Thymus (tissue), 11 donors: Measurements from ENCODE around the gene NID2. TPM values are rescaled to one million over a fixed set of nuclear protein-coding genes. Genes with fewer than 3 reads are reported as not detected.

ENCODE experiments used
- DNase-seq, 9 donors: peaks; one replicate each; pipeline ENCODE4 v3.0.0-alpha.2; 2013; ENCODE audit warnings: low spot score in 9 of 9, low read depth in 6 of 9, missing footprints in 1 of 9
- H3K27ac ChIP-seq, 2 donors: one replicate each; pipeline ENCODE4 v1.5.1; 2013; ENCODE audit warnings: control low read depth in 1 of 2, low read depth in 1 of 2, low read length in 1 of 2, mild to moderate bottlenecking in 1 of 2, moderate library complexity in 1 of 2
- H3K27me3 ChIP-seq, 2 donors: one replicate each; pipeline ENCODE4 v1.5.1; 2013; ENCODE audit warnings: low read length in 1 of 2; ENCODE audit not compliant: control insufficient read depth in 2 of 2, insufficient read depth in 1 of 2
- H3K36me3 ChIP-seq, 2 donors: one replicate each; pipeline ENCODE4 v1.5.1; 2013; ENCODE audit warnings: low read length in 1 of 2, mild to moderate bottlenecking in 1 of 2, moderate library complexity in 1 of 2; ENCODE audit not compliant: control insufficient read depth in 2 of 2, insufficient read depth in 2 of 2
- H3K4me1 ChIP-seq, 2 donors: one replicate each; pipeline ENCODE4 v1.5.1; 2013; ENCODE audit warnings: low read length in 2 of 2; ENCODE audit not compliant: control insufficient read depth in 2 of 2, insufficient read depth in 2 of 2
- H3K4me3 ChIP-seq, 2 donors: one replicate each; pipeline ENCODE4 v1.5.1; 2013; ENCODE audit warnings: low read length in 2 of 2, control low read depth in 1 of 2, mild to moderate bottlenecking in 1 of 2
- H3K9me3 ChIP-seq, 2 donors: one replicate each; pipeline ENCODE4 v1.5.1; 2013; ENCODE audit warnings: low read length in 1 of 2, mild to moderate bottlenecking in 1 of 2; ENCODE audit not compliant: control insufficient read depth in 2 of 2, insufficient read depth in 1 of 2
- WGBS: extraction: QIAGEN DNeasy Blood & Tissue Kit; methylation state at CpG from one replicate; pipeline ENCODE4 v1.1.7; 2013; 5-methylcytosine and 5-hydroxymethylcytosine counted together
- polyA plus RNA-seq: library from polyadenylated mRNA; stranded (reverse); fragments of 200-250 nt; gene quantifications from one replicate; pipeline ENCODE4 v1.2.3, GENCODE V29; 2013
- total RNA-seq: library from RNA; stranded (reverse); fragments of 120-200 nt; gene quantifications from one replicate; pipeline ENCODE4 v1.2.4, GENCODE V29; 2013
- donor health status: healthy.

The NID2 gene
- total and polyA plus RNA-seq, 2 donors, result 2.5 to 7.5 TPM

DNA sequence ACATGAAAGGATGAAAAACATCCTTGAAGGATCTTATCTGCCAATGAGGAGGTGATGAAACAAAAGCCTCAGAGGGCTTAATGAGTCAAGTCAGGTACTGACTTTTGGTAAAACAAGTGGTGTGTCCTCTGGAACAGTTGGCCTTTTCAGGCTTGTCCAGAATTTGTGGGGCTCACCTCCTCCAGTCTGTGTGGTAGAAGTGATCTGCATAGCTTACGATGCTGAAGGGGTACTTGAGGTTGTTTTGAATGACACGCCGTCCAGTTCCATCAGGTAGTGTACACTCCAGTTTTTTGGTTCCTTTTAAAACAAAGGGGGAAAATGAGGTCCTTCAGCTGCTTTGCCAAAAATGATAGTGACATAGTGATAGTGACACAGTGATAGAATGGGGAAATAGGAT, 62.5 kb downstream of the NID2 start:
- DNase-seq, result no peak
- H3K9me3 ChIP-seq, result no peaks in the 10 kb centered on the region
- H3K4me3 ChIP-seq, result no peak overlapping the region
- no peaks in the 10 kb centered on the region for H3K27me3 ChIP-seq
- WGBS, result 98% methylated on average over 3 of the region's 3 CpGs
- peaks cover 54 to 94% of the 10 kb centered on the region in 2 donors for H3K36me3 ChIP-seq
- no peak overlapping the region for H3K27ac ChIP-seq
- no peaks in the 10 kb centered on the region for H3K4me1 ChIP-seq

- H3K9me3 ChIP-seq, result no peaks in the 10 kb centered on the region
- no peaks in the 10 kb centered on the region for H3K27me3 ChIP-seq
- no peak overlapping the region for H3K27ac ChIP-seq
- H3K4me3 ChIP-seq, result no peak overlapping the region
- DNase-seq, result no peak
- H3K4me1 ChIP-seq, result no peaks in the 10 kb centered on the region
- H3K36me3 ChIP-seq, result peaks cover 50 to 90% of the 10 kb centered on the region in 2 donors
- WGBS, result 94% methylated on average over 2 of the region's 2 CpGs
These were observed 63.2 kb downstream of the NID2 start for GRCh38 chr14:52005625-52006024.

DNA sequence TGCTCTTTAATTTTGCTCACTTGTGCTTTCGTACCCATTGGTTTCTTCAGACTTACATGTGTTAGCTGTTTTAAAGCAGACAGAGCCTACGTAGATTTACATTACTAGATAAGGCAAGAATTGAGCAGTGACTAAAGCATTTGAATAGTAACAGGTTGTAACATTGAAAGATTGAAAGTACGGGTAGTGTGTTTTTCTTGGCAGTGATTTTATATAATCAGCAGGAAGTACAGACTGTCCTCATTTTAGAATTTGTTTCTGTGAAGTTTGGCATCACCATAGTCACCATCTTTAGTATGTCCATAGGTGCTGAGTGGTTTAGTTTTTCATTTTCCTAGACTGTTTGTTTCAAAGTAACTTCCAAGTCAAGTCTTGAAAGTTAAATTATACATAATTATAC, 65.5 kb downstream of the NID2 start:
- 96% methylated on average over 3 of the region's 3 CpGs for WGBS
- Histone ChIP-seq H3K27me3 (no peaks in the 10 kb centered on the region), H3K4me3 (no peak overlapping the region), H3K36me3 (peaks cover 34 to 83% of the 10 kb centered on the region in 2 donors), H3K4me1 (no peaks in the 10 kb centered on the region), H3K27ac (no peak overlapping the region), H3K9me3 (no peaks in the 10 kb centered on the region)
- DNase-seq, result no peak

- H3K27me3 ChIP-seq, result no peaks in the 10 kb centered on the region
- no peak overlapping the region for H3K27ac ChIP-seq
- no peaks in the 10 kb centered on the region for H3K9me3 ChIP-seq
- 96% methylated on average over 4 of the region's 4 CpGs for WGBS
- H3K4me3 ChIP-seq, result no peak overlapping the region
- no peak for DNase-seq
- peaks cover 27 to 80% of the 10 kb centered on the region in 2 donors for H3K36me3 ChIP-seq
- no peaks in the 10 kb centered on the region for H3K4me1 ChIP-seq
These were observed 66.3 kb downstream of the NID2 start for GRCh38 chr14:52002542-52002941.

DNA sequence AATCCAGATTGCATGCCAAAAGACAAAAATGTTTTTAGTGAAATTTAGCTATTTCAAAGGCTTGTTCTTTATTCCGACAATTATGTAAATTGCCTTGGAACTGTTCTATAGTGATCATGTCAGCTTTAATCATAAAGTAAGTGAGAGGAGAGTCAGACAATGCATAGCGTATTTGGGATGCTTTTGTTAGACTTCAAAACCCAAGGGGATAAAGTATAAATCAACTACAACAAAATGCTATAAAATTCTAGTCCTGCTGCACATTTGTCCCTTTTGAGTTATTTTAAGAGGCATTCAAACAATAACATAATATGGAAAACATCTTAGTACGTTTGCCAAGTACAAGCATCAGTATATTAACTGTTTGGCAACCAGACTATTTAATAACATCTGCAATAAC, 68.2 kb downstream of the NID2 start:
- 97% methylated on average over 3 of the region's 3 CpGs for WGBS
- no peak for DNase-seq
- no peak overlapping the region for H3K4me3 ChIP-seq
- H3K27me3 ChIP-seq, result no peaks in the 10 kb centered on the region
- no peaks in the 10 kb centered on the region for H3K9me3 ChIP-seq
- no peak overlapping the region for H3K27ac ChIP-seq
- peaks cover 18 to 64% of the 10 kb centered on the region in 2 donors for H3K36me3 ChIP-seq
- H3K4me1 ChIP-seq, result no peaks in the 10 kb centered on the region

- peaks cover 16 to 64% of the 10 kb centered on the region in 2 donors for H3K36me3 ChIP-seq
- 97% methylated on average over 3 of the region's 3 CpGs for WGBS
- H3K4me3 ChIP-seq, result no peak overlapping the region
- no peaks in the 10 kb centered on the region for H3K27me3 ChIP-seq
- no peak for DNase-seq
- H3K27ac ChIP-seq, result no peak overlapping the region
- H3K4me1 ChIP-seq, result no peaks in the 10 kb centered on the region
- H3K9me3 ChIP-seq, result no peaks in the 10 kb centered on the region
These were observed 68.8 kb downstream of the NID2 start for GRCh38 chr14:52000019-52000582.

DNA sequence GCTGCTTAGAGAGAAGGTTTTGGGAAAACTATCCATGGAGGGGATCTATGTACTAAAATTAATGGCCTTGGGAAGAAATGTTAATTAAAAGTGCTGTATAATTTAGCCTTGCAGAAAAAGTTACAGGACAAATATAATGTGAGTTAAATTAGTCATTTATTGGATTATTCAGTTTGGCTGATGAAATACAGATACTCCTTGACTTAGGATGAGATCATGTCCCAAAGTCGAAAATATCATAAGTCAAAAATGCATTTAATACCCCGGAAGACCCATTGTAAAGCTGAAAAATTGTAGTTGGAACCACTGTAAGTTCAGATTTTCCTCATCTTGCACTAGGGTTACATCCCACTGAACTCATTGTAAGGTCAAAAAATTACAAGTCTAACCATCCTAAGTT, 69.8 kb downstream of the NID2 start:
- 96% methylated on average over 2 of the region's 2 CpGs for WGBS
- H3K36me3 ChIP-seq, result peaks cover 16 to 65% of the 10 kb centered on the region in 2 donors
- H3K27ac ChIP-seq, result no peak overlapping the region
- DNase-seq, result no peak
- H3K4me3 ChIP-seq, result no peak overlapping the region
- H3K9me3 ChIP-seq, result no peaks in the 10 kb centered on the region
- no peaks in the 10 kb centered on the region for H3K4me1 ChIP-seq
- no peaks in the 10 kb centered on the region for H3K27me3 ChIP-seq

DNA sequence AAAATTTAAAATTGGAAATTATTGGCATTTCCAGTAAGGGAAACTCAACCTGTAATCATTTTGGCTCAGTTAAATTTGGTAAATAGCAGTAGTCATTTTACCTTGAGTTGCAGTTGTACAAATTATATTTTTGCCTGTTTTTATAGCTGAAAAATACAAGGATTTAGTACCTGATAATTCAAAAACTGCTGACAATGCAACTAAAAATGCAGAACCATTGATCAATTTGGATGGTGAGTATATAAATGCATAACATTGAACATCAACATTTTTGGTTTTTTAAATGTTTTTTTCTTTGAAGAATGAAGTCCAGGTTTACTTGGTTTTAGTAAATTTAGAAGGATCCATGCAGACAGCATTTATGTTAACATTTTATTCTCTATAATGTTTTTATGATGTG, 70.5 kb downstream of the NID2 start:
- no peaks in the 10 kb centered on the region for H3K4me1 ChIP-seq
- no peaks in the 10 kb centered on the region for H3K9me3 ChIP-seq
- DNase-seq, result no peak
- H3K36me3 ChIP-seq, result peaks cover 16 to 64% of the 10 kb centered on the region in 2 donors
- no peaks in the 10 kb centered on the region for H3K27me3 ChIP-seq
- no peak overlapping the region for H3K4me3 ChIP-seq
- H3K27ac ChIP-seq, result no peak overlapping the region

GRCh38 chr14:51996148-51996746, 72.6 kb downstream of the NID2 start:
- Histone ChIP-seq H3K9me3 (no peaks in the 10 kb centered on the region), H3K27me3 (no peaks in the 10 kb centered on the region), H3K36me3 (peaks cover 14 to 58% of the 10 kb centered on the region in 2 donors), H3K4me1 (no peaks in the 10 kb centered on the region), H3K4me3 (no peak overlapping the region), H3K27ac (no peak overlapping the region)
- peak in 2 of 9 donors; percentile 18 to 38 for DNase-seq
- 66% methylated on average over 4 of the region's 4 CpGs for WGBS
